Heart left ventricle (tissue), 16 donors: ENCODE data around the gene GAR1. TPM values are rescaled to one million over a fixed set of nuclear protein-coding genes. Genes with fewer than 3 reads are reported as not detected.
"Not testable (repeated sequence)": the region's sequence is repeated elsewhere in the genome, so short reads cannot be mapped to it uniquely, and the experiment has no call there.

Source experiments
- ATAC-seq, 4 donors: fragments of 200-7000 bp; cut with Tn5 transposase; one replicate each; pipeline ENCODE4 v1.9.1; 2020 to 2022; ENCODE audit warnings: moderate library complexity in 4 of 4, mild to moderate bottlenecking in 3 of 4, moderate number of reproducible peaks in 1 of 4
- DNase-seq, 5 donors: peaks; one replicate each; pipeline ENCODE4 v3.0.0-alpha.2; 2020
- H3K27ac ChIP-seq, 12 donors: fragments of 200-600 bp; sonication (generic) in 4 of 12; one replicate each; pipeline versions ENCODE4 v1.5.0 to v1.8.0; 2016 to 2022; ENCODE audit warnings: mild to moderate bottlenecking in 2 of 12
- H3K27me3 ChIP-seq, 9 donors: fragments of 200-600 bp; sonication (generic) in 2 of 9; one replicate each; pipeline versions ENCODE4 v1.5.1 to v1.8.0; 2016 to 2022; ENCODE audit warnings: mild to moderate bottlenecking in 3 of 9
- H3K36me3 ChIP-seq, 9 donors: fragments of 200-600 bp; sonication (generic) in 2 of 9; one replicate each; pipeline versions ENCODE4 v1.5.0 to v1.8.0; 2018 to 2022; ENCODE audit warnings: mild to moderate bottlenecking in 2 of 9
- H3K4me1 ChIP-seq, 12 donors: fragments of 200-600 bp; sonication (generic) in 4 of 12; one replicate each; pipeline versions ENCODE4 v1.5.0 to v1.8.0; 2016 to 2022; ENCODE audit warnings: mild to moderate bottlenecking in 3 of 12
- H3K4me3 ChIP-seq, 12 donors: fragments of 200-600 bp; sonication (generic) in 4 of 12; one replicate each; pipeline versions ENCODE4 v1.5.0 to v1.8.0; 2017 to 2022; ENCODE audit warnings: mild to moderate bottlenecking in 9 of 12, moderate library complexity in 4 of 12
- H3K9me3 ChIP-seq, 12 donors: fragments of 200-600 bp; sonication (generic) in 4 of 12; one replicate each; pipeline versions ENCODE4 v1.5.0 to v1.8.0; 2016 to 2022; ENCODE audit warnings: mild to moderate bottlenecking in 1 of 12
- CTCF ChIP-seq, 12 donors: fragments of 200-600 bp; sonication (generic) in 4 of 12; IDR thresholded peaks; one replicate each; pipeline versions ENCODE4 v1.5.0 to v1.8.0; 2018 to 2022; ENCODE audit warnings: antibody characterized with exemption in 12 of 12, mild to moderate bottlenecking in 5 of 12
- POLR2A ChIP-seq, 2 donors: fragments of 450-650 bp; IDR thresholded peaks; one replicate each; pipeline ENCODE4 v1.6.1; 2017; ENCODE audit warnings: antibody characterized with exemption in 2 of 2, mild to moderate bottlenecking in 2 of 2, moderate library complexity in 2 of 2
- WGBS, 4 donors: extraction: QIAGEN DNeasy Blood & Tissue Kit in 2 of 4; methylation state at CpG; one replicate each; pipeline versions ENCODE4 v1.1.5 to v1.1.7; 2013 to 2018; 5-methylcytosine and 5-hydroxymethylcytosine counted together
- intact Hi-C, 10 donors: fragments of 100-400 bp; cut with DNase I; formaldehyde crosslinking; loops; one replicate each; pipeline versions ENCODE4 v1.11.1 to v1.14.2; 2022
- polyA plus RNA-seq, 2 donors: library from polyadenylated mRNA; stranded (reverse); fragments of 200-250 nt; gene quantifications; one replicate each; pipeline ENCODE4 v1.2.3, GENCODE V29; 2013
- total RNA-seq, 9 donors: library from RNA; depleted of rRNA in 2 of 9; stranded (reverse); fragments of >200 nt in 2 of 9; fragmentation: NEBNext Ultra II Directional in 3 of 9; extraction: Animal tissue kit (Norgen Biotek cat#: 25700) in 3 of 9; gene quantifications; one replicate each; pipeline versions ENCODE4 v1.1.0 to v1.2.4, GENCODE V29; 2016 to 2023
- donor health status: ischemic (EF 13 %, LVEDD 7.1; RV severe dilation, severe dysfunction).
- donor health status: healthy with polysubstance abuse.
- donor health status: DM: no; HTN: yes; CAD: no.
- donor health status: DM: no; HTN: no; CAD: no.
- donor health status: ischemic (EF 25% LVEDD 6.9; RV normal size, moderate dysfunction).
- donor health status: ischemic (EF 25% LVEDD 5.7; RV mildly dilated, moderate dysfunction).
- donor health status: healthy.
- donor health status: DM: yes; HTN: yes; CAD: no.
- donor health status: ischemic (EF 35%, LVEDD 5.7; RV mildly dilated, moderate dysfunction).
- donor health status: nonischemic (EF 11% LVEDD 7.7; RV severe dilation, severe dysfunction).
- donor health status: DM: yes; HTN: yes; CAD: no.
- donor health status: PGD.
- donor health status: ischemic (EF 29% LVEDD 5.4; RV normal size, mild dysfunction).
- donor health status: nonischemic (EF 23%, LVEDD 6.1; RV moderate dilation, normal function).

The GAR1 gene
- total and polyA plus RNA-seq, 11 donors: 3.2 to 22.3 (median 8.5) TPM

GRCh38 chr4:109850601-109851000 is 35.0 kb downstream of the GAR1 start:
- no peaks in the 10 kb centered on the region for H3K27me3 ChIP-seq
- 67 to 82% (median 69%) methylated on average over 5 of the region's 5 CpGs for WGBS, 4 donors
- no peak overlapping the region for H3K27ac ChIP-seq
- DNase-seq (no peak), ATAC-seq (no peak)
- no peaks in the 10 kb centered on the region for H3K36me3 ChIP-seq
- no peaks in the 10 kb centered on the region for H3K4me1 ChIP-seq
- H3K4me3 ChIP-seq: no peak overlapping the region
- no peaks in the 10 kb centered on the region for H3K9me3 ChIP-seq
- TF ChIP-seq POLR2A (IDR thresholded peaks at IDR 0.05) (no peak), CTCF (IDR thresholded peaks at IDR 0.05) (no peak)
- intact Hi-C loops: no loop called here

- intact Hi-C loops, DNase-seq, H3K4me3 ChIP-seq, H3K27ac ChIP-seq, H3K36me3 ChIP-seq, H3K4me1 ChIP-seq, ATAC-seq, H3K27me3 ChIP-seq: not testable (repeated sequence)
- H3K9me3 ChIP-seq: peaks cover 0 to 14% (median 0%) of the 10 kb centered on the region in 12 donors
- 85 to 94% (median 91%) methylated on average over 4 of the region's 4 CpGs for WGBS, 4 donors
These were observed 44.1 kb downstream of the GAR1 start for GRCh38 chr4:109859426-109860300.

GRCh38 chr4:109861271-109861670 is 45.7 kb downstream of the GAR1 start:
- Histone ChIP-seq H3K4me3 (no peak overlapping the region), H3K36me3 (no peaks in the 10 kb centered on the region), H3K27me3 (no peaks in the 10 kb centered on the region), H3K9me3 (peaks cover 0 to 14% (median 0%) of the 10 kb centered on the region in 12 donors), H3K27ac (no peak overlapping the region), H3K4me1 (no peaks in the 10 kb centered on the region)
- DNase-seq: no peak
- ATAC-seq: no peak
- intact Hi-C loops: no loop called here
- 90 to 98% (median 93%) methylated on average over 2 of the region's 2 CpGs for WGBS, 4 donors
- TF ChIP-seq POLR2A (IDR thresholded peaks at IDR 0.05): no peak
- no peak for TF ChIP-seq CTCF (IDR thresholded peaks at IDR 0.05)

- DNase-seq: no peak
- Histone ChIP-seq H3K27me3 (no peaks in the 10 kb centered on the region), H3K9me3 (peaks cover 0 to 14% (median 0%) of the 10 kb centered on the region in 12 donors), H3K4me1 (no peaks in the 10 kb centered on the region), H3K4me3 (no peak overlapping the region), H3K27ac (no peak overlapping the region), H3K36me3 (no peaks in the 10 kb centered on the region)
- ATAC-seq: no peak
- 90 to 95% (median 93%) methylated on average over 3 of the region's 3 CpGs for WGBS, 4 donors
- intact Hi-C loops: no loop called here
- TF ChIP-seq POLR2A (IDR thresholded peaks at IDR 0.05): no peak
- TF ChIP-seq CTCF (IDR thresholded peaks at IDR 0.05): no peak
These were observed 46.5 kb downstream of the GAR1 start for GRCh38 chr4:109861916-109862511.
